HUES6 (cell line): ENCODE measurements around the gene SGCA.

ENCODE experiments used
- H3K27ac ChIP-seq: 2 replicates; pipeline ENCODE4 v1.7.0; 2013; ENCODE audit warnings: low read depth, mild to moderate bottlenecking, low read length, inconsistent platforms
- H3K27me3 ChIP-seq: 2 replicates; pipeline ENCODE4 v1.6.1; 2013; ENCODE audit warnings: low read length; ENCODE audit not compliant: control insufficient read depth, insufficient read depth
- H3K36me3 ChIP-seq: 2 replicates; pipeline ENCODE4 v1.6.1; 2013; ENCODE audit warnings: low read length; ENCODE audit not compliant: control insufficient read depth, insufficient read depth
- H3K4me1 ChIP-seq: 2 replicates; pipeline ENCODE4 v1.6.1; 2013; ENCODE audit warnings: low read length; ENCODE audit not compliant: control insufficient read depth, insufficient read depth
- H3K4me3 ChIP-seq: 2 replicates; pipeline ENCODE4 v1.5.1; 2013; ENCODE audit warnings: low read depth, low read length
- H3K9ac ChIP-seq: one replicate; pipeline ENCODE4 v1.6.1; 2013; ENCODE audit warnings: mild to moderate bottlenecking, low read length
- H3K9me3 ChIP-seq: 2 replicates; pipeline ENCODE4 v1.6.1; 2013; ENCODE audit warnings: low read depth, low read length; ENCODE audit not compliant: control insufficient read depth, insufficient read depth

Gene SGCA

GRCh38 chr17:50191359-50192143, 25.7 kb downstream of the SGCA start:
- Histone ChIP-seq H3K36me3 (peaks cover 99% of the 10 kb centered on the region), H3K27ac (no peak overlapping the region)

GRCh38 chr17:50192144-50192617, 26.4 kb downstream of the SGCA start:
- Histone ChIP-seq H3K36me3 (peaks cover 99% of the 10 kb centered on the region), H3K4me1 (no peaks in the 10 kb centered on the region), H3K4me3 (no peak overlapping the region)

More at GRCh38 chr17:50191359-50192143, 25.7 kb downstream of the SGCA start:
- Histone ChIP-seq H3K27me3 (no peaks in the 10 kb centered on the region), H3K9ac (no peak overlapping the region), H3K9me3 (no peaks in the 10 kb centered on the region), H3K4me3 (no peak overlapping the region), H3K4me1 (no peaks in the 10 kb centered on the region)

GRCh38 chr17:50192618-50193291, 26.9 kb downstream of the SGCA start:
- H3K9me3 ChIP-seq, result no peaks in the 10 kb centered on the region
- no peak overlapping the region for H3K4me3 ChIP-seq
- no peak overlapping the region for H3K9ac ChIP-seq
- no peaks in the 10 kb centered on the region for H3K4me1 ChIP-seq
- no peak overlapping the region for H3K27ac ChIP-seq
- H3K36me3 ChIP-seq, result peaks cover 99% of the 10 kb centered on the region
- H3K27me3 ChIP-seq, result no peaks in the 10 kb centered on the region

More at GRCh38 chr17:50192144-50192617, 26.4 kb downstream of the SGCA start:
- no peak overlapping the region for H3K9ac ChIP-seq
- H3K27ac ChIP-seq, result no peak overlapping the region
- no peaks in the 10 kb centered on the region for H3K27me3 ChIP-seq
- no peaks in the 10 kb centered on the region for H3K9me3 ChIP-seq

GRCh38 chr17:50194140-50194933, 28.5 kb downstream of the SGCA start:
- no peak overlapping the region for H3K4me3 ChIP-seq
- no peaks in the 10 kb centered on the region for H3K27me3 ChIP-seq
- H3K9ac ChIP-seq, result no peak overlapping the region
- no peak overlapping the region for H3K27ac ChIP-seq
- H3K4me1 ChIP-seq, result no peaks in the 10 kb centered on the region
- H3K36me3 ChIP-seq, result peaks cover 94% of the 10 kb centered on the region
- no peaks in the 10 kb centered on the region for H3K9me3 ChIP-seq

GRCh38 chr17:50194934-50195865, 29.4 kb downstream of the SGCA start:
- H3K9me3 ChIP-seq, result no peaks in the 10 kb centered on the region
- H3K9ac ChIP-seq, result no peak overlapping the region
- no peaks in the 10 kb centered on the region for H3K4me1 ChIP-seq
- H3K27me3 ChIP-seq, result no peaks in the 10 kb centered on the region
- peaks cover 86% of the 10 kb centered on the region for H3K36me3 ChIP-seq
- H3K4me3 ChIP-seq, result no peak overlapping the region
- H3K27ac ChIP-seq, result no peak overlapping the region

GRCh38 chr17:50196036-50196435, 30.2 kb downstream of the SGCA start:
- H3K27ac ChIP-seq, result no peak overlapping the region
- no peaks in the 10 kb centered on the region for H3K9me3 ChIP-seq
- no peak overlapping the region for H3K9ac ChIP-seq
- peaks cover 3% of the 10 kb centered on the region for H3K27me3 ChIP-seq
- peaks cover 77% of the 10 kb centered on the region for H3K36me3 ChIP-seq
- H3K4me3 ChIP-seq, result no peak overlapping the region
- H3K4me1 ChIP-seq, result no peaks in the 10 kb centered on the region

- H3K9me3 ChIP-seq, result no peaks in the 10 kb centered on the region
- peaks cover 11% of the 10 kb centered on the region for H3K27me3 ChIP-seq
- peaks cover 69% of the 10 kb centered on the region for H3K36me3 ChIP-seq
- no peak overlapping the region for H3K9ac ChIP-seq
- peaks cover 3% of the 10 kb centered on the region for H3K4me1 ChIP-seq
- H3K27ac ChIP-seq, result no peak overlapping the region
- no peak overlapping the region for H3K4me3 ChIP-seq
Observed at GRCh38 chr17:50196826-50197225, 31.0 kb downstream of the SGCA start.

- Histone ChIP-seq H3K36me3 (peaks cover 56% of the 10 kb centered on the region), H3K9ac (no peak overlapping the region), H3K27me3 (peaks cover 22% of the 10 kb centered on the region)
Observed at GRCh38 chr17:50198026-50198669, 32.3 kb downstream of the SGCA start.

GRCh38 chr17:50199211-50199802, 33.5 kb downstream of the SGCA start:
- Histone ChIP-seq H3K9me3 (no peaks in the 10 kb centered on the region), H3K9ac (peak overlapping the region; percentile 38), H3K27me3 (peaks cover 26% of the 10 kb centered on the region), H3K4me3 (peak overlapping the region; percentile 53), H3K27ac (no peak overlapping the region), H3K4me1 (peaks cover 3% of the 10 kb centered on the region), H3K36me3 (peaks cover 45% of the 10 kb centered on the region)

More at GRCh38 chr17:50198026-50198669, 32.3 kb downstream of the SGCA start:
- Histone ChIP-seq H3K27ac (no peak overlapping the region), H3K4me3 (no peak overlapping the region), H3K4me1 (peaks cover 3% of the 10 kb centered on the region), H3K9me3 (no peaks in the 10 kb centered on the region)
